NAMALWA (cell line): ENCODE measurements around the gene PPP2R5E.
"Not testable (repeated sequence)": the region's sequence is repeated elsewhere in the genome, so short reads cannot be mapped to it uniquely, and the experiment has no call there.

Source experiments
- DNase-seq: peaks from one replicate; pipeline ENCODE4 v3.0.0-alpha.2; 2015; ENCODE audit warnings: low spot score

PPP2R5E gene

DNA sequence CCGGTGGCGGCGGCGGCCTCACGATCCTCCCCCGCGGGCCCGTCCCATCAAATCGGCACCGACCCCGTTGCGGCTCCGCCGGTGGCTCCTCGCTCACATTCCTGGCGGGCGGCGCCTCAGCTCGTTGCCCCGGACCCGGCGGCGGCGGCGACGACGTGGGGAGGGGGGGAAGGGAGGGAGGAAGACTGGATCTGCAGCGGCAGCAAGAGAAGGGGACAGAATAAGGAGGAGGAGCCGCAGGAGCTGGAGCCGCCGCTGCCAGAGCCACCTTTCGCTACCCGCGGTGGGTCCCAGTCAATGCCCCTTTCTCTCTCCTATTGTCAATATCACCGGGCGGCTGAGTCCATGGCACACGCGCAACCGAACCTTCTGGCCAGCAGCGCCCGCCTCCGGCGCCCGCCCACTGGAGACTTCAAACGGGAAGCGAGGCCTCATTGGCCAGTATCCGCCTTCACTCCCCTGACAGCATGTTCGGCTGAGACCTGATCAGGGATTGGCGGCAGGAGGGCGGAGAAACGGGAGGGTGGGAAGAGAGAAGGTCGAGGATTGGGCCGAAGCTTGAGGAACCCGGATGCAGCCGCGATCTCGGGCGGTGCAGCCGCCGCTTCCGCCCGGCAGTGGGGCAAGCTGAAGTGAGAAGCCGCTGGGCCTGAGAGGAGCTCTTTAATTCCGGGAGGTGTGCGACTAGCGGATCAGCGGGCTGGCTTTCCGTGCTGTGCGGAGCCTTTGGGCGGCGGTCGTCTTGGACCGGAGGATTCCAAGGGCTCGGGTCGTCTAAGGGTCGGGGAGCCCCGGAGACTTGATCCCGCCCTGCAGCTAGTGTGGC lies at the start of gene PPP2R5E:
TSS of gene PPP2R5E (minus strand) at position 378 of the 826 bp plus-strand sequence. CDS start 3,692 bp downstream, outside the sequence.
- DNase-seq: peak; percentile 96

- not testable (repeated sequence) for DNase-seq
Observed at GRCh38 chr14:63583046-63583445, 39.9 kb upstream of the PPP2R5E start.

DNA sequence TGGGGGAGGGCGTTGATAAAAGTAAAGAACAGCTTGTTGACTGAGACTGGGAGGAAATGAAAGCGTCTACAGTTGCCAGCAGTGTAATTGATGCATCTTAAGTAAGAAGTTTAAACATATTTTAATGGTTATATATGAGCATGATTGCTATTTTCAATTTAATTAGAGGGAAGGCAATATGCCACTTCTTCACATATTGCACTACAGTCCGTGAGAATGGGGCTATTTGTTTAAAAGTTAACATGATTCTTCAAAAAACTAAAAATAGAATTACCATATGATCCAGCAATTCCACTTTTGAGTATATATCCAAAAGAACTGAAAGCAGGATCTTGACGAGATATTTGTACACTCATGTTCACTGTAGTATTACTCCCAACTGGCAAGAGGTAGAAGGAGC lies 38.3 kb upstream of the PPP2R5E start:
- no peak for DNase-seq

DNA sequence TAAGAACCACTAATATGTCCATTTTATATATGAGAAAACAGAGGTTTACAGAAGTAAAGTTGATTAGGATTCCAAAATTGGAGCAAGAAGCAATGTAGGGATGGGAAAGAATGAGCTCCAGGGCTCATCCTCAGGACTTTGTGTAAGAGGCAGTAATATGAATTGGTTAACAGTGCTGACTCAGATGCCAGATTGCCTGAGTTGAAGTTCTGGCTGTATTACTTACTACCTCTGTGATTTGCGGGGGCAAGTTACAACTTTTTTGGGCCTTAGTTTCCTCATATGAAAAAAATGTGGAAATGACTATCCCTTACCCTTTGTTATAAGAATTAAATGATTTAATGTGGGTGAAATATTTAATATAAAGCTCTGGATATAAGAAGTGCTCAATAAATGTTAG lies 35.1 kb upstream of the PPP2R5E start:
- DNase-seq: no peak

DNA sequence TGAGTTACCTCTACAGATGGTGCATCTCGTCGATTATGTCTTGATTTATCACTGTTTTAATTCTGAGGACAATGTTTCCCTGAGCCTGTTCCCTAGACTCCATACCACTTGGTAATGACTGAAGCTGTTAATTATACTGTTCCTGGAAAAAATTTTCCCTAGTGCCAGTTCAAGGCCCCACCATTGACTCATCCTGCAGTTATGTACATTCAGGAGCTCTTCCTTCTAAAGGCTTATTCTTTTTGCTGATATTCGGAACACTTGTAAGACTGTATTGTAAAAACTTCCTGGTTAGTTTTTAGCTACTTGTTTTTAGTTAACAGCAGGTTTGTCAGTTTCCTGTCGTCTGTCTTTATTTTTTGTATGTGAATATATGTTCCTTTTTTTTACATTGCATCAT lies 30.4 kb upstream of the PPP2R5E start:
- DNase-seq: no peak

GRCh38 chr14:63565448-63565847 lies 22.3 kb upstream of the PPP2R5E start:
- no peak for DNase-seq

- DNase-seq: no peak
Observed at GRCh38 chr14:63564318-63564717, 21.1 kb upstream of the PPP2R5E start.

DNA sequence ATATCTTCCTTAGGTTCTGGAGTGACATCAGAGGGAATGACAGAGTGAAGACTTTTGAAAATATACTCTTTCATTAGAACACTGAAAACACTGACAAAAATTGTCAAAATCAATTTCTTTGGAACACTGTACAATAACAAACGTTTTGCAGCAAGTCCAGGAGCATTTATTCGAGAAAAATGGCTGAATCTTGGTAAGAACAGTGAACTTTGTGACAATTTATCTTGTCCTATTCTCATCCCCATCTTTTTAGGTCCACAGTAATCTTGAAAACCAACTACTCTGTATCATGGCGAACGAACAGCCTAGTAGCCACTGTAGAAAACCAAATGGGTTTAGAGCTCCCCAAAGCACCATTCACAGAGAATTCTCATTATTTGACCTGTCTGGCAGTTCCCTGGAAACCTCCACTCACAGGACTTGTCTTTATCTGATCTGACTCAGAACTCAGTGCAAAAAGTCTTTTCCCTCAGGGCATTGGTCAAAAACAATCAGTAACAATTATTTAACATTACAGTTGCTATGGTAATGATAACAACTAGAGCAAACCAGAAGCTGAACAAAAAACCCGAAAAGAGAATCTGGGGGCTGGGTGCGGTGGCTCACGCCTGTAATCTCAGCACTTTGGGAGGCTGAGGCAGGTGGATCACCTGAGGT lies 20.3 kb upstream of the PPP2R5E start:
- DNase-seq: no peak

DNA sequence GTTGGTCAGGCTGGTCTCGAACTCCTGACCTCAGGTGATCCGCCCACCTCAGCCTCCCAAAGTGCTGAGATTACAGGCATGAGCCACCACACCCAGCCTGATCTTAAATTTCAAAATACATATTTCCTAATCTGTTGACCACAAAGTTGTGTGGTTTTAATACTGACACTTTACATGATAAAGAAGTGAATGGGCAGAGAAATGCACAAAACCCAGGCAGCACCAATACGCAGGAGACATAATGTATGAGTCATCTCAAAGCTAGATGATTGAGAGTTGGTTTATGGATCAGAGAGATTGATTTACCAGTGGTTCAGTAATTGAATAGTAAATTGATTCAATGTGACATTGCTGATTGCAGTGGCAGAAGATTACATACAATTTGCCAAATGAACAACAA lies 19.2 kb upstream of the PPP2R5E start:
- no peak for DNase-seq

DNA sequence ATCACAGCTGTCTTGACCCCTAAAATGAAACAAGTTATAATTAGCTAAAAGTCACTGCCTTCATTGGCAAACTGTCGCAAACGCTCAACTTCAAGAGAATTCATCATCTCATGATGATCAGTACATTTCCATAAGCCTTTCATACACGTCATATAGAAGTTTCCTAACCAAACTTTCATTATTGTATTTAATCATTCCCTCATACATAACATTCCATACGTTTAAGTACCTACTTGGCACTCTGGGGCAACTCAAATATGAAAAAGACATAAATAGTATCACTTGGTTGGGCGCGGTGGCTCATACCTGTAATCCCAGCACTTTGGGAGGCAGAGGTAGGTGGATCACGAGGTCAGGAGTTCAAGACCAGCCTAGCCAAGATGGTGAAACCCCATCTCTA lies 12.4 kb upstream of the PPP2R5E start:
- no peak for DNase-seq

- DNase-seq: no peak
Observed at GRCh38 chr14:63551332-63551731, 8.2 kb upstream of the PPP2R5E start.

DNA sequence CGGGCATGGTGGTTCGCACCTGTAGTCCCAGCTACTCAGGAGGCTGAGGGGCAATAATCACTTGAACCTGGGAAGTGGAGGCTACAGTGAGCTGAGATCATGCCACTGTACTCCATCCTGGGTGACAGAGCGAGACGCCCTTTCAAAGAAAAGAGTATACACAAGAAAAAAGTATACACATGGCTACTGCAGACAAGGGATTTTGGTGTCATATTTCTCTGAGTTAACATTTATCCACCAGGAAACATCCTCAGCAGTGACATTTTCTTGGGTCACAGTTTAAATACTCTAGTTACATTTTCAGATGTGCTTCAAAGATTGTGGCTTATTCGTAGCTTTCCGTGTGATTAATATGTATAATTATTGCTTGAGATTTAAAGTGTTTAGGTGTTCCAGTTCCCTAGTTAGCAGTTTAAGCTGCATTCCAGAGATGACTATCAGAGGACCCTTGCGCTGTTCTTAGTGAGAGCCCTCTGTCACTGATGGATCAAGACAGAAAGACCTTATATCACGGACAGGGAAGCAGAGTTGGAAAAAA lies 4.7 kb upstream of the PPP2R5E start:
- DNase-seq: no peak

DNA sequence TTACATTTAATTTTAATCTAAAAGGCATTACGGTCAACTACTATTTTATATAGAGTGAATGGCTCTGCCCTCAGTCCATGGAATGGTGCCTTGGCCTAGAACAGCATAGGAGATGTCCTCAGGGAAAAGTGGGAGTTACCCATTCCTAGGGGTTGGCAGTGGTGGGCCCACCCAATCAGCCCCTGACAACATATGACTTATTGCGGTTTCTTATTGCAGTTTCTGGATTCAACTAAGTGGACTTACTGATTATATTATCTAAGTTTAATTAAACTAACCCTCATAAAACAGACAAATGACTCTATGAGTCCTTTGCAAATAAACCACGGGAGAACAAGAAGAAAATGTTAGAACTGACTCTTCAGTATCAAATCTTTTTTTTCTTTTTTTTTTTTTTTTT lies 2.3 kb upstream of the PPP2R5E start:
- no peak for DNase-seq

DNA sequence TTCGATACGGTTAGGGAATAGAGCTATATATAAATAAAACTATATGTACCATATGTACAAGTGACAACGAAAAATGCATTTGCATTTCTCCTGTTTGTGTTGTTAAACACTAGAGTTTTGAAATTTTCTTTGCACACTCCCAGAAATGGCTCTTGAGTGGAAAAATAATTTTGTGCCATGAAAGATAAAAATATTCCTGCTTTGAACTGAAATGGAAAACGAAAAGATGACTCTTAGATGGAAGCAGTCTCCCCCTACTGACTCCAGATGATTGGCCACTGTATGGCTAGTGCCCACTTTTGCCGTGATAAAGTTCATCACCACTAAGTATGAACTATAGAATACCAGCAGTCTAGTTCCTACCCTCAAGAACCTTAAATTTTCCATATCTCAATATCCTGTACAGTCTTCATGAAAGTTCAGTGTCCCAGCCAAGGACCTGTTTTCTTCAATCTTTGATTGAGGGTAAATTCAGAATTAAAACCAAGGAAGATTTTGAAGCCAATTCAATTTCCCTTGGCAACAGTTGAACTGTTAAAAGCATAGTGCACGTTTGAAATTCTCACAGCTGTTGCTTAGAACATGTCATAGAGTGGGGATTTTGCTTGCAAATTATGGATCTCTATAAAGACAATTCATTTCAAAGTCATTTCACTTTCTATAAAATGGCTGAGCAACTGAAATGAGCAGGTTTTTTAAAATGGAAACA lies 1.6 kb upstream of the PPP2R5E start:
- DNase-seq: peak; percentile 28

DNA sequence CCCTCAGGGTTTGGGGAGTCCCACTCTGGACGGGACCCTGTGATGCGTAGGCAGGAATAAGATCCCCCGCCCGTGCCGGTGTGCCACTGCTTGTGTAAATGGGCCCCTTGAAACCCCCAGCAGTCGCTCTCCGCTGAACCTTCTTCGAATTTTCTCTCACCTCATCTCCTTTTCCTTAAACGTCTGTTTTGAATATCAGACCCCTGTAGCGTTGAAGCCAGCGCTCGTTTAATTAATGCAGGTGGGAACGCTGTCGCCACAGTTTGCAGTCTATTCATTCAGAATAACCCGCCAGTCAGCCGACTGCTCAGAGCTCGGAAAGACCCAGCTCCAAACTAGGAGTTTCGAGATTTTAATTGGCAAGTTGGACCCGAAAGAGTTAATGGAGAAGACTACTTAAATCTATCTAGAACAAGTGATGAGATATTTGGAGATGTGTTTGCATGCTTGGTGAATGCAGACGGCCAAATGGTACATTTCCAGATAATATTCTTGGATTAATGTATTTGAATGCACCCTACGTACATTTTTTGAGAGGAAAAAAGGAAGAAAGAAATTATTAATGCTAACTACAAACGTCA lies 739 bp upstream of the PPP2R5E start:
- DNase-seq: no peak

DNA sequence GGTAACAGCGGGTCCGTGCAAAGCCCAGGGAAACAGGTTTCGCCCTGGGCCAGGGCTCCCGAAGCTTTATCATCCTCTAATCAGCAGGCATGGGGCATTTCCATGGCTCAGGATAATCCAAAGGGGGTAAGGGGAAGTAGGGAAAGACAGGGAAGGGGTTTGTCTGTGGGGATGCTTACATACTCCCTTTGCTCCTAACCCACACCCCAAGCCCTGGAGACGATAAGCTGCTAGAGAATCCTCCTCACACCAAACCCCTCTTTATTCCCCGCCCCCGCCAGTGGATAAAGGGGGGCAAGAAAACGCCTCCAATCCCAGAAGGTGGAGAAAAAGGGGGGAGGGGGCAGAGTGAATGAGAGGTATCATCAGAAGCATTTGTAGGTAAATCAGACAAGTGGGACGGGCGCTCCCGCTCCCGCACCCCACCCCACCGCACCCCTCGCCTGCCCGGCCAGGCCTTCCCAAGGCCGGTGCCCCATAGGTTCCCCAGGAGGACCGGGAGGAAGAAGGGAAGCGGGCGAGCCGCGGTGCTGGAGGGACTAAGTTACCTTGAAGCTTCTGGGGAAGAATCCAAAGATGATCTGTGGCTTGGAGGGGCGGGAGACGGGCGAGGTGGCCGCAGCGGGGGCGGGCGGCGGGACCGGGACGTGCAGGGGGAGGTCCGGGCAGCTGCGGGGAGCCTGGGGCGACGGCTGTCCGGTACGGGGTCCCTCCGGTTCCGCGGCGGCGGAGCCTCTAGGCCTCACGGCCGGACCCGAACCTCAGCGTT lies 762 bp downstream of the PPP2R5E start:
- DNase-seq: peak; percentile 5

DNA sequence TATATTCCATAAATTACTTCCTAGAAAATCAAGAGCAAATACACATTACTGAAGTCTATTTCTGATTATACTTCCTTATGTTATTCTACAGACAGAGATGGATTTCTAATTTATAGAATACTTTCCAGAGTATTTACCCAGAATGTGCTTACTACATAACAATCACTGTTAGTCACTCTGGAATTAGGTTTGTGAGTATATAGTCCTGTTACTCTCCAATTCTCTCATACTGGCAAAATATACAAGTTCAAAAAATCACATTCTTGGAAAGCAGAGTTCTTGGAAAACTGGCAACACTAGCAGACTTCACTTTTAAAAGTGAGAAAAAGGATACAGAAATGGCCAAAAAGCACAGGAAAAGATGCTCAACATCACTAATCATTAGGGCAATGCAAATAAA lies 7.3 kb downstream of the PPP2R5E start:
- DNase-seq: no peak

DNA sequence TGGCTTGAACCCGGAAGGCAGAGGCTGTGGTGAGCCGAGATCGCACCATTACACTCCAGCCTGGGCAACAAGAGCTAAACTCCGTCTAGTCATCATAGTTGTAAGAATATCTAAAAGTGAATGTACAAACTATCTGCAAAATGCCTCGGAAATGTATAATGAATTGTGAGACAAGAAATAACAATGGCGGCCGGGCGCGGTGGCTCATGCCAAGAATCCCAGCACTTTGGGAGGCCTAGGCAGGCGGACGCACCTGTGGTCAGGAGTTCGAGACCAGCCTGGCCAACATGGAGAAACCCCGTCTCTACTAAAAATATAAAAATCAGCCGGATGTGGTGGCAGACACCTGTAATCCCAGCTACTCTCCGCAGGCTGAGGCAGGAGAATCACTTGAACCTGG lies 9.7 kb downstream of the PPP2R5E start:
- no peak for DNase-seq

GRCh38 chr14:63524537-63525155 lies 18.5 kb downstream of the PPP2R5E start:
- no peak for DNase-seq

DNA sequence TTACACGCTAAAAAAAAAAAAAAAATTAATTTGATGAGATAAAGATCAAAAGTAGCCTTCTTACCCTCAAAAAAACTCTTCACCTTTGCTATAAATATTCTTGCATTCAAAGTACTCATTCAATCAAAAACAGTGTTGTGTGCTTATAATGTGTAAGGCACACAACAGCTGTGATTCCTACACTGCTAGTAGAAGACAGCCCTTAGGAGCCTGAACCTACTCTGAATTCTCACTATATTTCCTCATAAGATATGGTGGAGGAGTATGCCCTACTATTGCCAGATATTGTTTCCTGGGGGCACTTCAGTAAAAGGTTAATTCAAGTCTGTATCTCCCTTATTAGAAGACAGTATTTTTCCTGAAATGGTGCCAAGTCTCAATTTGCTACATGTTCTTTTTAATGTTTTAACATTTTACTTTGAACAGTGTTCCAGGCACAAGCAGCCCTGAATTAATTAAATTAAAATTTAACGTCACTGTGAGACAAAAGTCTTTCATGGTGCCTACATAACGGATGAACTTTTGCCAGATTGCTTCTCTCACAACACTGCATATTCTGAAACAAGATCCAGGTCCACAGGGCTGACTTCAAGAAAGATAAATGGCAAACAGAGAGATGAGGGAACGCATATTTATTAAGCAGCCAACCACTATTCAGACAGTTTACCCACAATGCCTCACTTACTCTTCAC lies 19.3 kb downstream of the PPP2R5E start:
- no peak for DNase-seq
